HG03469 (cell line): ENCODE measurements around the gene GRIN1.
"Not testable (repeated sequence)": the region's sequence is repeated elsewhere in the genome, so short reads cannot be mapped to it uniquely, and the experiment has no call there.

Source experiments
- ATAC-seq: cut with Tn5 transposase; IDR thresholded peaks from one replicate; pipeline ENCODE4 v1.9.1; 2021; ENCODE audit warnings: mild to moderate bottlenecking, moderate library complexity, moderate number of reproducible peaks; ENCODE audit not compliant: unreplicated experiment

The GRIN1 gene

DNA sequence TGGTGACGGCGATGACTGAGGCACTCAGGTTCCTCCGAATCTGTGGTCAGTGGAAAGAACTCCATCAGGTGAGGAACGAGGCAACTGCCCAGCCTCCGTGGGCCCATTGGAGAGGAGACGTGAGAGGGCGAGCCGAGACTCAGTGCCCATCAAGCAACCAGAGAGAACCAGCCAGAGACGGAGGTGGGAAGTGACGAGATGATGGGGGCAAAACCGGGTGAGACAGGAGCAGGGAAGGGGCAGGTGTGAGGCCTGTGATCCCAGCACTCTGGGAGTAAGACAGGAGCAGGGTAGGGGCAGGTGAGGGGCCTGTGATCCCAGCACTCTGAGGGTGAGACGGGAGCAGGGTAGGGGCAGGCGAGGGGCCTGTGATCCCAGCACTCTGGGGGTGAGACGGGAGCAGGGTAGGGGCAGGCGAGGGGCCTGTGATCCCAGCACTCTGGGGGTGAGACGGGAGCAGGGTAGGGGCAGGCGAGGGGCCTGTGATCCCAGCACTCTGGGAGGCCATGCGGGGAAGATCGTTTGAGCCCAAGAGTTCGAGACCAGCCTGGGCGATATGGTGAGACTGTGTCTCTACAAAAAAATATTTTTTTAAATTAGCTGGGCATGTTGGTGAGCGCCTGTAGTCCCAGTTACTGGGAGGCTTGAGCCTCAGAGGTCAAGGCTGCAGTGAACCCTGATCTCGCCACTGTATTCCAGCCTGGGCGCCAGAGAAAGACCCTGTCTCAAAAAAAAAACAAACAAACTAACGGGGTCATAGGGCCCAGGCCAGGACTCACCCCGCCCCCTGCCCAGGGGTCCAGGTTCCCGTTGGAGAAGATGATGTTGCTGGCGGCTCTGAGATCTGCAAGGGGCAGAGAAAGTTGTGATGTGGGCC is 27.8 kb upstream of the GRIN1 start:
- ATAC-seq = no peak

- no peak for ATAC-seq
Measured at GRCh38 chr9:137111788-137112563, 27.0 kb upstream of the GRIN1 start.

- ATAC-seq = no peak
Measured at GRCh38 chr9:137112564-137113384, 26.2 kb upstream of the GRIN1 start.

DNA sequence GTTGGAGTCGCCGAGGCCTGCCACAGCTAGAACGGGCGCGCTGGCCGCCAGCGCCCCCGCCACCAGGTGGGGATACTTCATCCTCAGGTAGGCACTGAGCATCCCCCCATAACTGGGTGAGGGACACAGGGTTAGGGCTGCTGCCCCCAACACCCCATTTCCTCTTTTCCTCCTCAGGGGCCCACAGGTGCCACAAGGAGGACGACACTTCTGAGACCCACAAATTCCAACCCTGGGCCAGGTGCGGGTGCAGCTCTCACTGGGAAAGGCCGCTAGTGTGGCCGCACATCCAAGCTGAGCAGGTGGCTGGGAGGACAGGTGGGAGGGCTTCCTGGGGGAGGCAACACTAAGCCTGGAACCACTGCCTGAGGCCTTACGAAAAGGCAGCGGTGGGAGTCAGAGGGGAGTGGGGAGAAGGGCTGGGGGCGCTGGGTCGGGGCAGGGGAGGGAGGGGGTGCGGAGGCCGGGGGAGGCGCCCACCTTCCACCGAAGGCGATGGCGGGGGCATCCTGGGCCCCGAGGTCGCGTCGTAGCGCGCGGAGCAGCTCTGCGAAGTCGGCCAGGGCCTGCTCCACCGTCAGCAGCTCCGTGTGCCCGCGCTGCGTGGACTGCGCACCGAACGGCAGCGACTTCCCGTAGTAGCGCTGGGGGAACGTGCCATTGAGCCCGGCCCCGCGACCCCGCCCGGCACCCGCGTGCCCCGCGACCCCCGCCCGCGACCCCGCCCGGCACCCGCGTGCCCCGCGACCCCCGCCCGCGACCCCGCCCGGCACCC is 25.4 kb upstream of the GRIN1 start:
- no peak for ATAC-seq

DNA sequence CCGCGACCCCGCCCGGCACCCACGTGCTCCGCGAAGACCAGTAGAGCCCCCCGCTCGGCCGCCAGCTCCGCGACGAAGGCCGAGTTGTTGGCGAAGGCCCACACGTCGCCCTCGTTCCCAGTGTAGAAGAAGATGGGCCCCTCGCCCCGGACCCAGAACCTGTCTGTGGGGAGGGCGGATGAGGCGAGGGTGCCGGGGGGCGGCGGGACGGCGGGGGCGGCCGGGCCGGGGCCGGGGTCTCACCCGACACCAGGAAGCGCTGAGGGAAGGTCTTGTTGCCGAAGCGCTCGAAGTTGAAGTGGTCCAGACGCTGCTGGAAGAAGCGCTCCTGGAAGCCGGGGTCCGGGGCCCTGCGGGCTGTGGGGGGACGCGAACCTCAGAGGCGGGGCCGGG is 24.7 kb upstream of the GRIN1 start:
- peak; percentile 6 for ATAC-seq

DNA sequence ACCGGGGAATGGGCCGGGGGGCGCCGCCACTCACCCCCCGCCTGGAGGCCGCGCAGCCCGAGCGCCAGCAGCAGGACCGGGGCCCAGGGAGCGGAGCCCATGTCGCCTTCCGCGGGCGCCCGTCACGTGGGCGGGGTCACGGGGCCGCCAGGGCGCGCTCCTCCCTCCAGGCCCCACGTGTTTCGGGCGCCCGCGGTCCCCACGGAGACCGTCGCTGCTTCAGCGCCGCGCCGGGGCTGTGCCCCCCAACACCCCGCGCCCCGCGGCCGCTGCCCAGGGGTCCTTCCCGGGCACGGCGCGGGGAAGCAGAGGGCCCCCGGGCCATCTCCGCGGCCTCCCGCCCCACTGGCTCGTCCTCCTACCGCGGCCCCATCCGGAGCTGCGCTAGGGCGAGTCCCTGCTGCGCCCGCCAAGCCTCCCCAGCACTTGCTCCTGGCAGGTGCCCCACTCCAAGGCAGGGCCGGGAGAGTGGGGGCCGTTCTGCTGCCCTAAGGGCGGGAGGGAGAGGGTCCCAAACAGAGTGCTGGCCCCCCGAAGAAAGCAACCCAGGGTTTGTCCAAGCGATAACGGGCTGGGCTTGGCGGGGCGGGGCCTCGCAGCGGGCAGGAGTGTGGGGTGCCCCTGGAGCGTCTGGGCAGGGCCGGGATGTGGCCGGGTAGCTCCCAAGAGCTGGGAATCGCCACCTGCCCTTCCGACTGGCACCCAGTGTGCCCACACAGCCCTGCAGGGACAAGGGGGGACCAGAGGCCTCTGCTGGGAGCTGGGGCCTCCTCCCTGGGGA is 24.2 kb upstream of the GRIN1 start, which contains the start of gene DPP7:
DPP7 (minus strand) TSS at position 121 of the 781 bp plus-strand sequence; CDS start at position 101, 20 bp downstream.
- ATAC-seq = peak; percentile 49

GRCh38 chr9:137115394-137116026 is 23.4 kb upstream of the GRIN1 start:
- ATAC-seq = no peak

GRCh38 chr9:137116027-137116507 is 22.9 kb upstream of the GRIN1 start:
- ATAC-seq = no peak

DNA sequence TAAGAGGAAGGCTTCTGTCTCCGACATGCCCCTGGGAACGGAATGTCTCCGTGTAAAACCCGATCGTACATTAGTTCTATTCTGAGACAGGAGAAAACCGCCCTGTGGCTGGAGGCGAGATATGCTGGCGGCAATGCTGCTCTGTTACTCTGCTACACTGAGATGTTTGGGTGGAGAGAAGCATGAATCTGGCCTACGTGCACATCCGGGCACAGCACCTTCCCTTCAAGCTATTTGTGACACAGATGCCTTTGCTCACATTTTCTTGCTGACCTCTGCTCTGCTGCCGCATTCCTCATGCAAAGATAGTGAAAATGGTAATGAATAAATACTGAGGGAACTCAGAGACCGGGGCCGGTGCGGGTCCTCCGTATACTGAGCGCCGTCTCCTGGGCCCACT is 22.2 kb upstream of the GRIN1 start:
- no peak for ATAC-seq

DNA sequence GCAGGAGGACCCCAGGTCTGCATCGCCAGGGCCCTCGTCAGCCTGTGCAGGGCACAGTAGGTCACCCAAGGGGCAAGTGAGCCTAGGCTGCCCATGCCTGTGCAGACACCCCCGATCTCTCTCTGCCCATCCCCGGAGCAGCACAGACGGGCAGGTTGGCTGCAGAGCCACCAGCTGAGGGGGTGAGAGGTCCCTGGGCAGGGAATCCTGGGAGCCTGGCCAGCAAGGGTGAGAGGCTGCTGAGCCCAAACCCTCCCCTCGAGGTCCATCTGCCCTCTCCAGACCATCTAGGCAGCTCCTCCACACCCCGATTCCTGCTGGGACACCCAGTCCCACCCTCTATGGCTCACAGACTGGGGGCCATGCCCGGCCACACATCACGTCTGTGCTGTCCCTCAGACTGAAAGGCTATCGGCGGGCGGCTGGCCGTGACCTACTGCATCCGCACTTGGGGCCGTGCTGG is 21.7 kb upstream of the GRIN1 start:
- no peak for ATAC-seq

GRCh38 chr9:137118092-137118603 is 20.8 kb upstream of the GRIN1 start:
- not testable (repeated sequence) for ATAC-seq

GRCh38 chr9:137121927-137122795 is 16.8 kb upstream of the GRIN1 start:
- ATAC-seq = not testable (repeated sequence)

GRCh38 chr9:137122796-137123467 is 16.0 kb upstream of the GRIN1 start:
- not testable (repeated sequence) for ATAC-seq

DNA sequence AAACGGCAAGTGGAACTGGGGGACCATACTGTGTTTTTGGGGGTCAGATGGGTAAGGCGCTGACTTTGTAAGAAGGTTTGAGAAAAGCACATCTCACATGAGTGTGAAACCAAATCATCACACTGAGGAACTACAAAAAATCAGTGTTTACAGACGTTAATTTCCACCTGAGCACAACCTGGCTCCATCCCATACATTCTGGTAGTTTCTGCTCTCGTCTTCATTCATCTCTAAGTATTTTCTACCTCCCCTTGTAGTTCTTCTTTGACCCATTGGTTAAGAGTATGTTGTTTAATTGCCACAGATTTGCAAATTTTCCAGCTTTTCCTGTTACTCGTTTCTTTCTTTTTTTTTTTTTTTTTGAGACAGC is 15.5 kb upstream of the GRIN1 start:
- no peak for ATAC-seq

DNA sequence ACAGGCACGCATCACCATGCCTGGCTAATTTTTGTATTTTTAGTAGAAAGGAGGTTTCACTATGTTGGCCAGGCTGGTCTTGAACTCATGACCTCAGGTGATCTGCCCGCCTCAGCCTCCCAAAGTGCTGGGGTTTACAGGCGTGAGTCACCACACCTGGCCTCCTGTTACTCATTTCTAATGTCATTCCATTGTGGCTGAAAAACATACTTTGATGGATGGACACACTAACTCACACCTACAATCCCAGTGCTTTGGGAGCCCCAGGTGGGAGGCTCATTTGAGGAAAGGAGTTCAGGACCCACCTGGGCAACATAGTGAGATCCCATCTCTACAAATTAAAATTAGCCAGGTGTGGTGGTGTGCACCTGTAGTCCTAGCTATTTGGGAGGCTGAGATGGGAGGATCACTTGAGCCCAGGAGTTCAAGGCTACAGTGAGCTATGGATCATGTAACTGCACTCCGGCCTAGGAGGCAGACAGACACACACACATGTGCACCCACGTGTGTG is 14.9 kb upstream of the GRIN1 start:
- ATAC-seq = not testable (repeated sequence)

GRCh38 chr9:137126786-137127185 is 12.2 kb upstream of the GRIN1 start:
- ATAC-seq = no peak
